Activated T-cell treated with anti-CD3 and anti-CD28 coated beads, Interleukin-2, amount 50 U/mL, for 48 hours (primary cell): ENCODE data around the gene SELENON.

Experiments used
- DNase-seq, 2 experiments: peaks; one replicate each; pipeline ENCODE4 v3.0.0-alpha.2; 2020

SELENON gene, protein sequence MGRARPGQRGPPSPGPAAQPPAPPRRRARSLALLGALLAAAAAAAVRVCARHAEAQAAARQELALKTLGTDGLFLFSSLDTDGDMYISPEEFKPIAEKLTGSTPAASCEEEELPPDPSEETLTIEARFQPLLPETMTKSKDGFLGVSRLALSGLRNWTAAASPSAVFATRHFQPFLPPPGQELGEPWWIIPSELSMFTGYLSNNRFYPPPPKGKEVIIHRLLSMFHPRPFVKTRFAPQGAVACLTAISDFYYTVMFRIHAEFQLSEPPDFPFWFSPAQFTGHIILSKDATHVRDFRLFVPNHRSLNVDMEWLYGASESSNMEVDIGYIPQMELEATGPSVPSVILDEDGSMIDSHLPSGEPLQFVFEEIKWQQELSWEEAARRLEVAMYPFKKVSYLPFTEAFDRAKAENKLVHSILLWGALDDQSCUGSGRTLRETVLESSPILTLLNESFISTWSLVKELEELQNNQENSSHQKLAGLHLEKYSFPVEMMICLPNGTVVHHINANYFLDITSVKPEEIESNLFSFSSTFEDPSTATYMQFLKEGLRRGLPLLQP

GRCh38 chr1:25799935-25800702 lies at the start of gene SELENON:
Gene SELENON, plus strand, starts transcription at chr1:25800193. Its CDS starts 38 bp downstream, at chr1:25800231.
- DNase-seq, result peak in 1 of 2 experiments; percentile 64

GRCh38 chr1:25750923-25751605 lies 48.9 kb upstream of the SELENON start:
- no peak for DNase-seq

- DNase-seq, result peak; percentile 36 to 47
Measured at GRCh38 chr1:25754470-25755181, 45.4 kb upstream of the SELENON start.

DNA sequence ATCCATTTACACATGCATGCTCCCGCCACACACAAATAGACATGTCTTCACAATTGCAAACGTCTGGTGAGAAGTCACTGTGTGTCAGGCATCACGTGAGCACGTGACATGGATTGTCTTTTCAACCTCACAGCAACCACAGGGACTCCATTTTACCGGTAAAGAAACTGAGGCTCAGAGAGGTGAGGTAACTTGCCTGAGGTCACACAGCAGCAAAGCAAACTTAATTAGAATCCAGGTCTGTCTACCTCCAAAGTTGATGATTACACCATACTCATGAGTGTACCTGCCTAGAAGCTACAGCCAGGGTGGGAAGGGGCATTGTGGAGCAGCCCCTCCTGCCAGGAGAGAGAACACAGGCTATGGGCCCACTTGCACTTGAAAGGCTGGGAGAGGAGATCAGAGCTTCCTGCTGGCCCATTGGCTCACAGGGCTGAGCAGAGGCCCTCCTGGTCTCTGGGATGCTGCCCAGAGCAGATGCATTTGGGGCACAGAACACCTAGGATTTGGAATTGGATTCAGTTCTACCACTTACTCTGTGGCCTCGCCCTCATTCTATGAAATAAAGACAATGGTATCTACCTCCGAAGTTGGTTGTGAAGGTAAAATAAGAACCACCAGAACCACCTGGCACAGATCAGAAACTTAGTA lies 44.4 kb upstream of the SELENON start:
- DNase-seq, result no peak

- no peak for DNase-seq
Measured at GRCh38 chr1:25756215-25756614, 43.8 kb upstream of the SELENON start.

DNA sequence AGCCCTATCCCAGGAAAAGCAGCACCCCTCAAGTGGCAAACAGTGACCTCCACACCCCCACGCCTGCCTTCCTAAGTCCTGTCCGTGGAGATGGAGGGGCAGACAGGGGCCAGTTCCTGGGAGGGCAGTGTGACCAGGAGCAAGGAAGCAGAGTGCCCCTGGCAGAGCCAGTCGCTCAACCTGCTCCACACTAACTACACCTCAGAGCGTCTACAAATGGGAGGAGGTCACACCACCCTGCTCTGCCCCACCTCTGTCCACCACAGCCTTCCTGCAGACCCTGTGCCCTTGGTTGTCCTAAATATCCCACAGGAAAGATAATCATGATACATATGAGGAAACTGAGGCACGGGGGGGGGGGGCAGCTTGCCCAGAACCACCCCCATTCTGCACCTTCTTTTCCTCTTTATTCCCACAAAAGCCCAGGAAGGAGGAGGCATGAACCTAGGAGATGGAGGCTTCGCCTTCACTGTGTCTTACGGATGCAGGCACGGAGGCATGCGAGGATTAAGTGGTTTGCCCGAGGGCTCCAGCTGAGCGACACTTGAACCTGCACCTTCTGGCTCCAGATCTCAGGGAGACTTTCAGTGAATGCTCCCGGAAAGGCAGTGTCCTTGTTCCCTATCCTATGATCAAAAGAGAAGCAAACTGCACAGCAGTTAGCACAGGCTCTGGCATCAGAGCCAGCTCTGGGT lies 42.7 kb upstream of the SELENON start:
- DNase-seq, result no peak

- DNase-seq, result no peak
Measured at GRCh38 chr1:25757846-25758185, 42.2 kb upstream of the SELENON start.

DNA sequence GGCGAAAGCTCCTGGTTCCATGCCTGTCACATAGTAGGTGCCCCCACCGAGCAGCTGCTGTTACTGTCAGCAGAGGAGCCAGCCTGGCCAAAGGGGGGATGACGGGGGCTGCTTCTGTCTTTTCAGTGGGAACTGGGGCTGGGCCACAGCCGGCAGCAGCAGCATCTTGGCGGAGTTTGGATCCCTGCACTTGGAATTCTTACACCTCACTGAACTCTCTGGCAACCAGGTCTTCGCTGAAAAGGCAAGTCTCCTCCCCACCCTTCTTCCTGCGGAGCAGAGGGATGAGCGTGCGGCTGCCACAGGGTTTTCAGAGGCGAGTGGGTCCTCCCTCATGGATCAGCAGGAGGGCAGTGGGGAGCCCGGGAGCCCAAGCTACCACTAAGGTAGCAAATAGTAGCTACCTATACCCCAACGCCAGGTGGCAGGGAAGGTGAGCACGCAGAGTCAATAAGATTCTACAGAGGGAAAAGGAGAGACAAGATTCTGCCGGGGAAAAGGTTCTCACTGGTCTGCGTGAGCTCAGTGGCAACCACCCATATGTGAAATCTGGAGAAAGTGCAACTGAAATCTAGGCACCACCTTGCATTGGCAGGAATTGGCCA lies 41.4 kb upstream of the SELENON start:
- no peak for DNase-seq

- DNase-seq, result no peak
Measured at GRCh38 chr1:25760122-25760719, 39.8 kb upstream of the SELENON start.

GRCh38 chr1:25760871-25761270 lies 39.1 kb upstream of the SELENON start:
- no peak for DNase-seq

GRCh38 chr1:25763493-25763892 lies 36.5 kb upstream of the SELENON start:
- DNase-seq, result no peak

GRCh38 chr1:25765136-25765922 lies 34.7 kb upstream of the SELENON start:
- DNase-seq, result no peak

- DNase-seq, result no peak
Measured at GRCh38 chr1:25765923-25766589, 33.9 kb upstream of the SELENON start.

GRCh38 chr1:25766721-25767436 lies 33.1 kb upstream of the SELENON start:
- no peak for DNase-seq

DNA sequence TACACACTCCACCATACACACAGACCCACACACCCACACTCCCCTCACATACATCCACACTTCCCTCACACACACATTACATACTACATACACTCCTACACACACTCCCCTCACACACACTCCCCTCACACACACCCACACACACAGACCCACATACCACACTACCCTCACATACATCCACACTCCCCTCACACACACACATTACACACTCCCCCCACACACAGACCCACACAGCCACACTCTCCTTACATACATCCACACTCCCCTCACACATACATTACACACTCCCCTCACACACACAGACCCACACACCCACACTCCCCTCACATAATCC lies 32.6 kb upstream of the SELENON start:
- DNase-seq, result no peak

GRCh38 chr1:25768999-25769398 lies 31.0 kb upstream of the SELENON start:
- no peak for DNase-seq

DNA sequence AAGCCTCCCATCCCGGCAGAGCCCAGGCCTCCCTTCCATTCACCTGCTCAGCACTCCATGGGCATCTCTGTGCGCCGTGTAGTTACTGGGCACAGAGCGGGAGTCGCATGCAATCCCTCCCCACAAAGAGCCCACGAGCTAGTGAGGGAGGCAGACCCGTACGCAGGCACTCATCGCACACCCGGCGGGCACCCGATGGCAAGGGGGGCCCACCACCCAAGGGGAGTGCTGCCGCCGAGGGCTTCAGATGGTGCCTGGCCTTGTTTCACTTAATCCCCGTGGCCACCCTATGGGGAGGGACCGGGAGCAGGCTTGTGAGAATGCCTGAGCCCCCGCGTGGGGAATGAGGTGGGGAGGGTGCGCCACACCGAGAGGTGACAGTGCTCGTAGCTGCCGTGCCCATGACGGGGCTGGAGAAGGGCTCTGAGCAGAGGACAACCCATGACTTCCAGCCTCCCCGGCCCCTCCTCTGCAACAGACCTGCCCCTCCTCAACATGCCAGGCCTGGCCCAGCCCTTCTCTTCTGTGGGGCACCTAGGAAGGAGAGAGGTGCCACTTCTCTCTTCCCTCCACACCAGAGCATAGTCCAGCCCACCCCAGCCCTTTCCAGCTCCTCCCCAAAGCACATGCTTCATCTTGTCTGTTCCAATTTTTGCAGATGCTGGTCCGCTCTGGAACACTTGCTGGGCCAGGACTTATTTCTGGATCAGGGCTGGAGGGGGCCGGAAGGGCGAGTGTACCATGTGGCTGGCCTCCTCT lies 30.2 kb upstream of the SELENON start:
- no peak for DNase-seq
